ENCODE data around the gene SLC13A4.

The SLC13A4 gene

DNA sequence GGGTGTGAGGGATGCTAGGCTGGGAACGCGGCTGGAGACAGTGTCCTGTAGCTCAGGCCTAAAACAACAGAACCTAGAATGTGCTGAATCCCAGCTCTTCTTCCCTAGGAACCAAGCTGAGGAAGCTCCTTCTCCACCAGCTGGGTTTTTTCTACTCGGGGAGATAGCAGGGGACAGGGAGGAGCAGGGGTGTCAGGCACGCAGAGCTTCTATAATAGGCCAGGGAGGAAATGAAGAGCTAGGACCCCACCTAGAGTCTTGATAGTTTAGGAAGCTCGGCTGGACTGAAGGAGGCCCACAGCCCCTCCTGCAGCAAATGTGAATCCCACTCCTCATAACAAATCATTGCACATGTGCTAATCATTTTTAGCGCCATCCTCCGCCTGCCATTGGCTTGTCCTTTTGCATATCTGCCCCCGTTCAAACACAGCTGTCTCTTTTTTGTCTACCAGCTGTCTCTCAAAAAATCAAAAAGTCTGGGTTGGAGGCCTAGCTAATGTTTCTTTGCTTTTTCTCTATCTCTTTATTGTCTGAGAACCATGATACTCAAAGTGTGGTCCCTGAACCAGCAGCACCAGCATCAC, 44.7 kb upstream of the SLC13A4 start:
- Histone ChIP-seq H3K36me3 (ENCODE audit: control insufficient read depth, insufficient read depth, low read length) (no peaks in the 10 kb centered on the region), H3K4me1 (no peaks in the 10 kb centered on the region), H3K27me3 (ENCODE audit: control insufficient read depth, insufficient read depth, low read length) (no peaks in the 10 kb centered on the region), H2AFZ (no peak overlapping the region), H3K4me2 (ENCODE audit: low read length) (no peak overlapping the region), H3K27ac (no peak overlapping the region), H3K9me3 (ENCODE audit: control insufficient read depth, low read length) (no peaks in the 10 kb centered on the region), H3K4me3 (ENCODE audit: low read depth, low read length) (no peak overlapping the region), H3K79me2 (no peaks in the 10 kb centered on the region), H3K9ac (no peak overlapping the region)
- no peak for TF ChIP-seq CTCF (IDR thresholded peaks at IDR 0.05)

DNA sequence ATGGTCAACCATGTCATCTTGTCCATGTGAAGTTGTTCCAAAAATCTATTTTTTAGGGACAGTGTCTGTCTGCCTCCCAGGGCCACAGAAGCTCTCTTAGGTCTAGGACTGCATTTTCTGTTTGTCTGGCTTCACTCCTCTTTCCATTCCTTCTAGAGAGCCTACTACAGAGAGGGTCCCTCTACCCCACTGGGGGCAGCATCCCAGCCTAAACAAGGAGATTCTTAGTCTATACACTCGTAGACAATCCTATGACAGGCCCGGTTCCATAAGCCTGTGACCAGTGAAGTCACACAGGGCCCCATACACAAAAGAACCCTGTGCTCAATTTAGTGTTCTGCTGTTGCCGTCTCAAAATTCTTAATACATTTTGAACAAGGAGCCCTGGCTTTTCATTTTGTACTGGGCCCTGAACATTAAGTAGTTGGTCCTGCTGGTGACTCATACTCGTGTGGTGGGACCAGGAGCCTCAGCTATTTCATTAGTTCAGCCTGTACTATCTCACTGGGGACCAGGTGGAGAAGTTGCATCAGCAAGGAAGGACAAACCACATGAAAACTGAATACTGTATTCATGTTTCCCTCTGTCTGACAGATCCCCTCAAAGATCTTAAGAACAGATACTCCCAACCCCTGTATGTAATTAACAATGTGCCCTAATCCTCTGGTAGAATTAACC, 44.1 kb upstream of the SLC13A4 start:
- no peak overlapping the region for H3K4me2 ChIP-seq (ENCODE audit: low read length)
- H3K27ac ChIP-seq: no peak overlapping the region
- no peak overlapping the region for H2AFZ ChIP-seq
- no peaks in the 10 kb centered on the region for H3K36me3 ChIP-seq (ENCODE audit: control insufficient read depth, insufficient read depth, low read length)
- no peaks in the 10 kb centered on the region for H3K4me1 ChIP-seq
- H3K4me3 ChIP-seq (ENCODE audit: low read depth, low read length): no peak overlapping the region
- H3K79me2 ChIP-seq: no peaks in the 10 kb centered on the region
- H3K9me3 ChIP-seq (ENCODE audit: control insufficient read depth, low read length): no peaks in the 10 kb centered on the region
- H3K27me3 ChIP-seq (ENCODE audit: control insufficient read depth, insufficient read depth, low read length): no peaks in the 10 kb centered on the region
- no peak overlapping the region for H3K9ac ChIP-seq
- TF ChIP-seq CTCF (IDR thresholded peaks at IDR 0.05): no peak

DNA sequence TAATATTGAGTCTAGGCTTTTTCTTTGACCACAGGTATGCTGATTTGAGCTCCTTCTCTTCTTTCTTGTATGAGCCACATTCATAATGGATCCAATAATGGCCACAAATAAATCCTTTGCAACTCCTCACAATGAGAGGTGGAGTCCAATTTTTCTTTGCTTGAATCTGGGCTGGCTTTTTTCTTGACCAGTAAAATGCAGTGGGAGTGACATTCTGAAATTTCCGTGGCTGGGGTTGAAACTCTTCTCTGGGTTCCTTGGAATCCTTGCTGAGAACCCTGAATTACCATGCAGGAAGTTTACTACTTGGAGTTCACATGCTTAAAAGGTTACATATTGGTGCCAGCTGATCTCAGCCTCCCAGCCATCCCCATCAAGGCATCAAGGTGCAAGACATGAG, 43.1 kb upstream of the SLC13A4 start:
- Histone ChIP-seq H3K9ac (no peak overlapping the region), H3K27me3 (ENCODE audit: control insufficient read depth, insufficient read depth, low read length) (no peaks in the 10 kb centered on the region), H3K4me3 (ENCODE audit: low read depth, low read length) (no peak overlapping the region), H3K9me3 (ENCODE audit: control insufficient read depth, low read length) (no peaks in the 10 kb centered on the region), H3K79me2 (no peaks in the 10 kb centered on the region), H3K27ac (no peak overlapping the region), H3K4me1 (no peaks in the 10 kb centered on the region), H3K4me2 (ENCODE audit: low read length) (no peak overlapping the region), H3K36me3 (ENCODE audit: control insufficient read depth, insufficient read depth, low read length) (no peaks in the 10 kb centered on the region), H2AFZ (no peak overlapping the region)
- no peak for TF ChIP-seq CTCF (IDR thresholded peaks at IDR 0.05)

DNA sequence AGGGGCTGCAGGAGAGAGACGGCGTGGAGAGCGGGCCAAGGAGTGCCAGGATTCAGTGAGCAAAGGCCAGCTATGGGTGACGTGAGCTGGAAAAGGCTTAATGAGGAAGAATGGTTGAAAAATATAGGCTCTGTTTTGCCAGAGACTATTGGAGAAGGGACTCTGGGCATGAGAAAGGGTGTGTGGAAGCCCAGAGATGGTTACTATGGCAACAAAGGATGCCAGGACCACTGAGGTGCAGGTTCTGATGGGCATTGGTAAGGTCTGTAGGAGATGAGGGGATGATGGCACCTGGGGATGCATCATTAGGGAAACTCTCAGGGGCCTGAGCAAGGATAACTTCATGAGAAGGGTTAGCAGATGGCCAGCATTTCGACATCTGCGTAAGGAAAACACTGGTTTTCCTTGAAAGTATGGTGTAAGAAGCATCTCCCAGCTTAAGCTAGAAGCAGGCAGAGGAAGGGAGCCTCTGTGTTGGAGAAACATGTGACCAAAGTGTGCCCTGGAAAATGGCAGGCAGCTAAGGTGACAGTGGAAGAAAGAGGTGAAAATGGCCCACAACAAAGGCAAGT, 42.2 kb upstream of the SLC13A4 start:
- Histone ChIP-seq H3K9me3 (ENCODE audit: control insufficient read depth, low read length) (no peaks in the 10 kb centered on the region), H3K9ac (no peak overlapping the region), H3K36me3 (ENCODE audit: control insufficient read depth, insufficient read depth, low read length) (no peaks in the 10 kb centered on the region), H3K4me2 (ENCODE audit: low read length) (no peak overlapping the region), H3K79me2 (no peaks in the 10 kb centered on the region), H2AFZ (no peak overlapping the region), H3K27ac (no peak overlapping the region), H3K27me3 (ENCODE audit: control insufficient read depth, insufficient read depth, low read length) (no peaks in the 10 kb centered on the region), H3K4me1 (no peaks in the 10 kb centered on the region), H3K4me3 (ENCODE audit: low read depth, low read length) (no peak overlapping the region)
- TF ChIP-seq CTCF (IDR thresholded peaks at IDR 0.05): no peak
